ENCODE measurements around the gene PDZD7.

GRCh38 chr10:100978121-100978900 is 52.6 kb downstream of the PDZD7 start:
- TF ChIP-seq POLR2A (IDR thresholded peaks at IDR 0.05) (no peak), CTCF (IDR thresholded peaks at IDR 0.05) (no peak), POLR2AphosphoS5 (IDR thresholded peaks at IDR 0.05) (no peak)

Measured in stomach (tissue), 4 donors.